HG03439 (cell line): ENCODE measurements around the gene CHRD.

ENCODE experiments used
- ATAC-seq: cut with Tn5 transposase; IDR thresholded peaks from one replicate; pipeline ENCODE4 v1.9.1; 2021; ENCODE audit warnings: mild to moderate bottlenecking, moderate library complexity; ENCODE audit not compliant: unreplicated experiment

The CHRD gene

DNA sequence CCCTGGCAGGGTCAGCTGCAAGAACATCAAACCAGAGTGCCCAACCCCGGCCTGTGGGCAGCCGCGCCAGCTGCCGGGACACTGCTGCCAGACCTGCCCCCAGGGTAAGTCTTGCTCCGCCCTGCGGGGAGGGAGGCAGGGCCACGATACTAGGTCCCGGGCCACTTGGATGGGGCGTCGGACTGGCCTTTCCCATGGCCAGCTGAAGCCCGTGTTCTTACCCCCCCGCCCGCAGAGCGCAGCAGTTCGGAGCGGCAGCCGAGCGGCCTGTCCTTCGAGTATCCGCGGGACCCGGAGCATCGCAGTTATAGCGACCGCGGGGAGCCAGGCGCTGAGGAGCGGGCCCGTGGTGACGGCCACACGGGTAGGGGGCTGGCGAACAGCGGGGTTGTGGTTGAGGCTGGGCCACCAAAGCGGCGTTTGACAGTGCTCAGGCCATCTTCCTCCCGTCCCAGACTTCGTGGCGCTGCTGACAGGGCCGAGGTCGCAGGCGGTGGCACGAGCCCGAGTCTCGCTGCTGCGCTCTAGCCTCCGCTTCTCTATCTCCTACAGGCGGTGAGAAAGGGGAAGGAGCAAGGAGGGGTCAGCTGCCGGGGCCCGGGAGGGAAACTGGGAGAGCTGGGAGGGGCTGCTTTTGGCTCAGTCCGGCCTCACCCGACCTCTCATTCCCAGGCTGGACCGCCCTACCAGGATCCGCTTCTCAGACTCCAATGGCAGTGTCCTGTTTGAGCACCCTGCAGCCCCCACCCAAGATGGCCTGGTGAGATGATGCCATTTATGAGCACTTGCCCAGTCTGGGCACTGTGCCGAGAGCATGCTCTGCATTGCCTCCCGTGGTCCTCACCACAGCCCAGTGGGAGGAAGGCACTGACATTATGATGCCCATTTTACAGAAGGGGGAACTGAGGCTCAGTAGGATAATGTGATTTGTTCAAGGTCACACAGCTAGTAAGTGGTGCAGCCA, 1.7 kb downstream of the CHRD start:
- no peak for ATAC-seq

DNA sequence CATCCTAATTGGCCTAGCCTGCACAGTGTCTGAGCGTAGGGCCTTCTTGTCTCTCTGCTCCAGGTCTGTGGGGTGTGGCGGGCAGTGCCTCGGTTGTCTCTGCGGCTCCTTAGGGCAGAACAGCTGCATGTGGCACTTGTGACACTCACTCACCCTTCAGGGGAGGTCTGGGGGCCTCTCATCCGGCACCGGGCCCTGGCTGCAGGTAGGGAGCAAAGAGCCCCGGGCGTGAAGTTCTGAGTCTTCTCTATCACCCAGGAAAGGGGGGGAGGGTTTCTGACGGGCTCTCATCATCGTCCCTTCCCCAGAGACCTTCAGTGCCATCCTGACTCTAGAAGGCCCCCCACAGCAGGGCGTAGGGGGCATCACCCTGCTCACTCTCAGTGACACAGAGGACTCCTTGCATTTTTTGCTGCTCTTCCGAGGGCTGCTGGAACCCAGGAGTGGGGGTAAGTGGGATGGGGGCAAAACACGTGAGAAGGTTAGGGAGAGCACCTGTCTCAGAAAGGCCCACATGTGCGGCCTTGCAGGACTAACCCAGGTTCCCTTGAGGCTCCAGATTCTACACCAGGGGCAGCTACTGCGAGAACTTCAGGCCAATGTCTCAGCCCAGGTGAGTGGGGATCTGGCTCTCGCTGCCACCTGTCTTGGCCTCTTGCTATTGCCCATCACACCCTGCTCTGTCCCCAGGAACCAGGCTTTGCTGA, 2.6 kb downstream of the CHRD start:
- ATAC-seq, result no peak

DNA sequence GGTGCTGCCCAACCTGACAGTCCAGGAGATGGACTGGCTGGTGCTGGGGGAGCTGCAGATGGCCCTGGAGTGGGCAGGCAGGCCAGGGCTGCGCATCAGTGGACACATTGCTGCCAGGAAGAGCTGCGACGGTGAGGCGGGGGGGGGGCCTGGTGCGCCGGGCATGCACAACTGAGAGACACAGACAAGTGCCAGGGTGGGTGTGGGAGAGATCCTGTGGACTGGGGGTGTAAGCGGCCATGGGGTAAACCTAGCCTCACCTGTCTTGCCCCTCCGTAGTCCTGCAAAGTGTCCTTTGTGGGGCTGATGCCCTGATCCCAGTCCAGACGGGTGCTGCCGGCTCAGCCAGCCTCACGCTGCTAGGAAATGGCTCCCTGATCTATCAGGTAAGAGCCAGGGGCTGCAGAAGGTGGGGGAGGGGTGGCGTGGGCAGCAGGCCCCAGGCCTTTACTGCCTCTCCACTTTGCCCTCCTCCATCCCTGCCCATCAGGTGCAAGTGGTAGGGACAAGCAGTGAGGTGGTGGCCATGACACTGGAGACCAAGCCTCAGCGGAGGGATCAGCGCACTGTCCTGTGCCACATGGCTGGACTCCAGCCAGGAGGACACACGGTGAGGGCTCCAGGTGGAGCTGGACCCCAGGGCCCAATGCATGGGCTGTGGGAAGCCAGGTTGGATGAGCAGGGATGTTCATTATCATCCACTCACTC, 3.3 kb downstream of the CHRD start:
- ATAC-seq, result no peak

DNA sequence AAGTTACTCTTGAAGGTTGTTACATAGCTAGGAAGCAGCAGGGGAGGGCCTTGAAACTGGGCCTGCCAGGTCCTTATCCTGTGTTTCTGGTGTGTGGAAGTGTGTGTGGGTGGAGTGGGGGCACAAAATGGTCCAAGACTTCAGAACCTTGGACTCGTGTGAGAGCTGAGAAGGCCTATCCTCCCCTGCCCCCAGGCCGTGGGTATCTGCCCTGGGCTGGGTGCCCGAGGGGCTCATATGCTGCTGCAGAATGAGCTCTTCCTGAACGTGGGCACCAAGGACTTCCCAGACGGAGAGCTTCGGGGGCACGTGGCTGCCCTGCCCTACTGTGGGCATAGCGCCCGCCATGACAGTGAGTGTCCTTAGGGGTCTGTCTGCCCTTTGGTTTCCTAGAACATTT, 4.5 kb downstream of the CHRD start:
- ATAC-seq, result no peak

DNA sequence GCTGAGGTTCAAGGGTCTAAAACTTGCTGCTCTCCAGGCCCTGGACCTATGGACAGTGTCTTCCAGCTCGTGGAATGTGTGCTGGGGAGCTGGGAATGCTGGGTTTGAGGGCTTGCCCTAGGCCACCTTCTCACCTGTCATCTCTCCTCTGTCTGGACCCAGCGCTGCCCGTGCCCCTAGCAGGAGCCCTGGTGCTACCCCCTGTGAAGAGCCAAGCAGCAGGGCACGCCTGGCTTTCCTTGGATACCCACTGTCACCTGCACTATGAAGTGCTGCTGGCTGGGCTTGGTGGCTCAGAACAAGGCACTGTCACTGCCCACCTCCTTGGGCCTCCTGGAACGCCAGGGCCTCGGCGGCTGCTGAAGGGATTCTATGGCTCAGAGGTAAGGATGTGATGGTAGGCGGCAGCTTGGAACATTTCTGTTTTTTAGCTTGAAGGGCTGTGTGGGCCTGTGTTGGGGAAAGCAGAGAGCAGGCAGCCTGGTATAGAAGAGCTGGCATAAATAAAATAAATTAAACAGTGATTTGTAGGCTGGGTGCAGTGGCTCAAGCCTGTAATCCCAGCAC, 5.1 kb downstream of the CHRD start:
- ATAC-seq, result no peak

DNA sequence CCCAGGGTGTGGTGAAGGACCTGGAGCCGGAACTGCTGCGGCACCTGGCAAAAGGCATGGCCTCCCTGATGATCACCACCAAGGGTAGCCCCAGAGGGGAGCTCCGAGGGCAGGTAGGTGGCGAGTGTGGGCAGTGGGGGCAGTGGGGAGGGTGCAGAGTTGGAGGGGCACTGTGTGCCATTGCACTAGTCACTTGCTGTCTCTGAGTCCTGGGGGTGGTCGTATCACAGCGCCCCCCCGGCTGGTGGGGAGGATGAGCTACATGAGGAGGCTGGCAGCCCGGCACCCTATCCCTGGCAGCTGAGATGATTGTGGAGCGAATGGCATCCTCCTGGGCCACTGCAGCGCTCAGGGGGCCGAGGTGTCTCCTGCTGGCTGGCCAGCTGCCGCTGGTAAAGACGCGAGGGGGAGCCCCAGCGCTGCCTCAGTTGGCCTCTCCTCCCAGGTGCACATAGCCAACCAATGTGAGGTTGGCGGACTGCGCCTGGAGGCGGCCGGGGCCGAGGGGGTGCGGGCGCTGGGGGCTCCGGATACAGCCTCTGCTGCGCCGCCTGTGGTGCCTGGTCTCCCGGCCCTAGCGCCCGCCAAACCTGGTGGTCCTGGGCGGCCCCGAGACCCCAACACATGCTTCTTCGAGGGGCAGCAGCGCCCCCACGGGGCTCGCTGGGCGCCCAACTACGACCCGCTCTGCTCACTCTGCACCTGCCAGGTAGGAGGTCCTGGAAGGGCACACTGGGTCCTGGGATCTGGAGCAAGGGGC, 6.4 kb downstream of the CHRD start:
- ATAC-seq, result no peak

DNA sequence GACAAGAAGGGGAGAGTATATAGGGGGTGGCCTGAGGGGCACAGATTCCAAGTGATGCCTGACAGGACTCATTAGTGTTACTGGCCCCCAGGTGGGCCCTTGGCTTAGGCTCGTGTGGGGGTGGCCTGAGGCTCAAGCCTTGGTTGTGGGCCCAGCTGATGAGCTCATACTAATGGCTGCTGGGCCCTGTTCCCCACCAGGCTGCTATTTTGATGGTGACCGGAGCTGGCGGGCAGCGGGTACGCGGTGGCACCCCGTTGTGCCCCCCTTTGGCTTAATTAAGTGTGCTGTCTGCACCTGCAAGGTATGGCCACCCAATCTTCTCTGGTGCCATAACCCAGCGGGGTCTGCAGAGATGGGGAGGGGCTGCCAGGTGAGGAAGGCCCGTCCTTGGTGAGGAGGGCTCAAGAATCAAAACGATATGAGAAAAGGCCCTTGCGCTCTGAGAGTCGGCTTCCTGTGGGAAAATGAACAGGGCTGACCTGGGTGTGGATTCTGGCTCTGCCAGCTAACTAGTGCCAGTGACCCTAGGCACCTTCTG, 7.4 kb downstream of the CHRD start:
- ATAC-seq, result no peak

DNA sequence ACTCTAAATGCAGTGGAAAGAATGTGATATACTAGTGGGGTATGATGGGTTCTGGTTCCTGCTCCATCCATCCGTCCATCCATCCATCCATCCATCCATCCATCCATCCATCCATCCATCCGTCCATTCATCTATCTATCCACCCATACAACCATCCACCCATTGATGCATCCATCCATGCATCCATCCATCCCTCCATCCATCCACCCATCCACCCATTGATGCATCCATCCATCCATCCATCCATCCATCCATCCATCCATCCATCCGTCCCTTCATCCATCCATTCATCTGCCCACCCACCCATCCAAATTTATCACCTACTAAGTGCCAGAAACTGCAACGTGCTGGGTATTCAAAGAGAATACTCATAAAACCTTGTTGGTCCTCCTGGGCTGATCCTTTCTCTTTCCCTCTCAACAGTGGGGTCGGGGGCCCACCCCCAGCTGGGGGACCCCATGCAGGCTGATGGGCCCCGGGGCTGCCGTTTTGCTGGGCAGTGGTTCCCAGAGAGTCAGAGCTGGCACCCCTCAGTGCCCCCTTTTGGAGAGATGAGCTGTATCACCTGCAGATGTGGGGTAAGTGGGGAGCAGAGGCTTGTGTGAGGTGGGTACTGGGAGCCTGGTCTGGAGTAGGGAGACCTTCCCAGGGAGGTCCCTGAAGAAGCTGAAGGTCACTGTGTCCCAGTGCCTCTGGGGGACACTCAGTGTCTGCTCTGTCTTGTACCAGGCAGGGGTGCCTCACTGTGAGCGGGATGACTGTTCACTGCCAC, 8.5 kb downstream of the CHRD start:
- no peak for ATAC-seq

DNA sequence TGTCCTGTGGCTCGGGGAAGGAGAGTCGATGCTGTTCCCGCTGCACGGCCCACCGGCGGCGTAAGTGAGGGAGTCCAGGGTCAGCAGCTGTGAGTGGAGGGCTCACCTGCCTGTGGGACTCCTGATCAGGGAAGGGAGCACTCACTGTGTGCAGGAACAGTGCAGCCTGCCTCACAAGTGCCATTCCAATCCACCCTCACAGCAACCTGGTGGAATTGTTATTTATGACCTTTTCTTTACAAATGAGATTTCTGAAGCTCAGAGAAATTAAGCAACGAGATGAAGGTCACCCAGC, 9.0 kb downstream of the CHRD start:
- no peak for ATAC-seq

DNA sequence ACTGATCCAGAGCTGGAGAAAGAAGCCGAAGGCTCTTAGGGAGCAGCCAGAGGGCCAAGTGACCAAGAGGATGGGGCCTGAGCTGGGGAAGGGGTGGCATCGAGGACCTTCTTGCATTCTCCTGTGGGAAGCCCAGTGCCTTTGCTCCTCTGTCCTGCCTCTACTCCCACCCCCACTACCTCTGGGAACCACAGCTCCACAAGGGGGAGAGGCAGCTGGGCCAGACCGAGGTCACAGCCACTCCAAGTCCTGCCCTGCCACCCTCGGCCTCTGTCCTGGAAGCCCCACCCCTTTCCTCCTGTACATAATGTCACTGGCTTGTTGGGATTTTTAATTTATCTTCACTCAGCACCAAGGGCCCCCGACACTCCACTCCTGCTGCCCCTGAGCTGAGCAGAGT, 9.5 kb downstream of the CHRD start:
- no peak for ATAC-seq

DNA sequence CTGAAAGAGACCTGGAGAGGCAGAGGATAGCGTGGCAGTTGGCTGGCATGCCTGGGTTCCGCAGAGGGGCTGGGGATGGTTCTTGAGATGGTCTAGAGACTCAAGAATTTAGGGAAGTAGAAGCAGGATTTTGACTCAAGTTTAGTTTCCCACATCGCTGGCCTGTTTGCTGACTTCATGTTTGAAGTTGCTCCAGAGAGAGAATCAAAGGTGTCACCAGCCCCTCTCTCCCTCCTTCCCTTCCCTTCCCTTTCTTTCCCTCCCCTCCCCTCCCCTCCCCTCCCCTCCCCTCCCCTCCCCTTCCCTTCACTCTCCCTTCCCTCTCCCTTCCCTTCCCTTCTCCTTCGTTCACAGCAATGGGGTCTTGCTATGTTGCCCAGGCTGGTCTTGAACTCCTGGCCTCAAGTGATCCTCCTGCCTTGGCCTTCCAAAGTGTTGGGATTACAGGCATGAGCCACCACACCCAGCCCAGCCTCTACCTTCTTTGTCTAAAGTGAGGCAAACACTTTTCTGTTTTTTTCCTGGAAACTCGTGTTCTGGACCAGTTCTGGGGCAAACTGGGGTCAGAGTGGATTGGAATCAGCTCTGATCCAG, 10.2 kb downstream of the CHRD start:
- no peak for ATAC-seq

DNA sequence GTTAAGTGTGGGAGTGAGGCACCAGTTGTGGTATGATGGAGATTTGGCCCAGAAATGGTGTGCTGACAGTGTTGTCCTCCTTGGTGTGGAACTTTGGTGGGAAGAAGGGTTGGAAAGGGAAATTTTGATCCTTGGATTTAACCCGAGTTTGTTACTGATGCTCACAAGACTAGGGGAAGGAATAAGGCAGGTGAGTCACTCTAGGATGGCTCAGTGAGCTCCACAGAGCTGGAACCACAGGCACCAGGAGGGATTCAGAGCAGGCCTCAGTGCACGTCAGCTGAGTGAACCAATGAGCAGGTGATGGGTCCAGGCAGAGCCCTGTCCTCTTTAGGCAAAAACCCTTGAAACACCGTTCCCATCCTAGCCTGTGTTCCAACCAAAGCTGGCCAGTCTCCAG, 11.4 kb downstream of the CHRD start:
- no peak for ATAC-seq

DNA sequence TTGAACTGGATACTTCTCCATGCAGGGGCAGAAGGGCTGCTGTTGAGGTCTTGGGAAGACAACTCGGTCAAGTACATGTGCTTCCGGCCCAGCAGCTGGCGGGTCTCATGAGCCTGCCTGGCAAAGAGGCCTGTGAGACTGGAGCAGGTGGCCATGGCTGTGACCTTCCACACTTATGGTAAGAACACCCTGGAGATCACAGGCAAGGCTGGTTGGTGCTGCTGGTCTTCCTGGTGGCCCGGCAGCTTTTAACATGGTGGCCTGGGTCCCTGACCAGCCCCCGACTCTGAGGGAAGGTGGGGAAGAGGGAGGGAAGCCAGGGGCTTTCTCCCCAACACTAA, 15.4 kb downstream of the CHRD start:
- ATAC-seq, result no peak

DNA sequence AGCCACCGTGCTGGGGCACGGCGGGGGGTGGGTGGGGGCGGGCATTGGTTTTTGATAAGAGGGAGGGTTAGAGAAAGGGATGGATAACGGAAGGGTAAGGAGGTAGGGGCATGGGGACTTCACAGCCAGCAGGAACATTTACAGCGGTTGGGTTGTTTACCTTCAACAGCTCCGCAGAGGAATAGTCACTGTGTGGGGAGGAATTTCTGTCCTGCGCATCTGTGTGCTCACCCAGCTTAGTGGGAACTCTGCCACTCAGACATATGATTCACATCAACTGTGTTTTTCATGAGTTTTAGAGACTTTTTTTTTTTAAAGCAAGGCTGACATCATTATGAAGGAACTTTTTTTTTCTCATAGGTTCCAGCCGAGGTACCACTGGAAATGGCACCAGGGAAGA, 19.6 kb downstream of the CHRD start:
- ATAC-seq, result no peak

DNA sequence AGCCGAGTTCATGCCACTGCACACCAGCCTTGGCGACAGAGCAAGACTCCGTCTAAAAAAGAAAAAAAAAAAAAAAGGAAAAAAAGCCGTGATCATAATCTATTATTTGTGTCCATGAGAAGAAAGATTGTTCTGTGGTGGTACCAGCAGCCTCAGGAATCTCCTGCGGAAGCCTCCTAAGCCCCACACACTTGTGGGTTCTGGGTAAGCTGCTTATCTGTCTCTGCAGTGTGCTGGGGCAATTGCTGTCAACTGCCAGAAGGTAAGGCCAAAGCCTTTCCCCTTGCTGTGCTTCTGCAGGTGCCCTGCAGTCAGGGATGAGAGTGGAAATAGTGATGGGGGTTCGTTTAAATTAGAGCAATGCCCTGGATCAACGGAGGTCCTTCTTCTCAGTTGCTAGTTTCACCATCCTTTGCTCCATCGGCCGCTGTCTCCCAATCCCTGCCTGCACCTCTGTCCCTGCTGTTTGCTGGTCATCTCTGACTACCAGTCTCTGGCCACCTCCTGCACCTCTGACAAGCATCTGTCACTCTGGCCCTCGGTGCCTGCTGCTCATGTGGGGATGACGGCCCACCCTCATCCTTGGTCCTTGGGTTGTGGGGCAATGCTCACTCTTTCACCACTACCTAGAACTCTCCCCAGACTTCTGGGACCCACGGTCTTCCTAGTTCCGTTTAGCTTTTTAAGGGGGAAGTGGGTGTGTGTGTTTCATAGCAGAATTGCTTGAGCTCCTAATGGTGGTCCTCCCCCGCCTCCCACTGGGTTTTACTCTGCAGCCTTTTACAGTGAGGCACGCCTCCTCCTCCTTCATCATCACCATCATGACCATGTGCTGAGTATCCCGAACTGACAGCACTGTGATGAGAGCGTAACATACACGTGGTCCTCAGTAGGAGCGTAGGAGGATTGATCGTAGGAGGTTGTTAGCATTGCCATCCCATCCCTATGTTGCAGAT, 25.5 kb downstream of the CHRD start:
- ATAC-seq, result no peak

DNA sequence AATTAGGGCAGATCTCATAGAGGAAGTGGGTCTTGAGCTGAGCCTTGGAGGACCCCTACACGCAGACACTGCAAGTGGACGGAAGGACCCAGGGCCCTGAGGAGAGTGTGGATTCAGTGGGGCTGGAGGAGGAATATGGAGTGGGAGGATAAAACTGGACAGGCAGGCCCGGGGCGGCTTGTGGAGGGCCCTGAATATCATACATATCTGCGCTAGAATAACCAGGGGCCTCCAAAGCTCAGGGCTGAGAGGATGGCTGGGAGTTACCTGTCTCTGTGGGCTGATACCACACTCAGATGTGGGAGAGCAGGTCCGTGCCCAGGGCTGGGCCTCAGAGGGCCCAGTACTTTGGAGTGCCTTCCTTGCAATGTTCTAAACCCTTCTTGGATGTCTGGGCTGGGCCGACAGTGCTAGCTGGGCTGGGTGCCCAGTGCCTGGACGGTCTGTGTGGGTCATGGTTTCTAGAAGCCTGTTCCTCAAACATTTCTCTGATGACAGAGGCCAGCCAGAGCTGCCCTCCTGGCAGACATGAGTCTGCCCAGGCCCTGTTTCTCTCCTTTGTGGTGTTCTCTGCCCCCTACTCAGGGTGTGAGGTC, 29.6 kb downstream of the CHRD start:
- ATAC-seq, result no peak

DNA sequence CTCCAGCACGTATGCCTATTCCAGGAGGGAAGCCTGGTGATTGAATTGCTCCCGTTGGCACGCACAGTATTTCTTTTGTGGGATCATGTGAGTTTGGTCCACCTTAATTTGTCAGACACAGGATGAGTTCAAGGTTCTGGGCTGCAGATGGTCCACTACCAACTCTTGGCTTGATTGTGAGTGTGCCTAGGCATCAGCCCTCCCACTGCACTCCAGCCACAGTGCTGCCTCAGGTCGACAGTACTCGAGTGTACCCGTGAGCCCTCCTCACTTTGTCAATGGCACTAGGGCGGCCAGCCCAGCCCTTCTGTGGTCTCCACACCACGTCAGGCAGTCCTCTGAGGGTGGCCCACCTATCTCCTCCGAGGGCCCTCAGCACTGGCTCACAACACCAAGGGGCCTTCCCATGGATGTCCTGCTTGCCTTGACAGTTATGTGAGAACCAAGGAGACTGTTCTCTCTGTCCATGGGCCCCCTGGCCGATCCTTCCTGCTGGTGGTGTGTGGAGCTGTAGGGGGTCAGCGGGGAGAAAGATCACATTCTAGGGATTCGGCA, 30.2 kb downstream of the CHRD start:
- no peak for ATAC-seq
